CD4-positive, alpha-beta T cell treated with Interleukin-1 beta for 1 hour (primary cell): Measurements from ENCODE around the gene NEK6.

Experiments used
- DNase-seq, 2 donors: peaks; one replicate each; pipeline ENCODE4 v3.0.0-alpha.2; 2020 to 2022

The NEK6 gene

GRCh38 chr9:124257844-124258606 is at the start of gene NEK6:
Gene NEK6 (plus strand): TSS chr9:124257949. CDS start chr9:124301965, 44,016 bp downstream.
- DNase-seq: peak; percentile 51 to 56

- peak; percentile 26 to 31 for DNase-seq
Measured at GRCh38 chr9:124208571-124208970, 49.2 kb upstream of the NEK6 start.

DNA sequence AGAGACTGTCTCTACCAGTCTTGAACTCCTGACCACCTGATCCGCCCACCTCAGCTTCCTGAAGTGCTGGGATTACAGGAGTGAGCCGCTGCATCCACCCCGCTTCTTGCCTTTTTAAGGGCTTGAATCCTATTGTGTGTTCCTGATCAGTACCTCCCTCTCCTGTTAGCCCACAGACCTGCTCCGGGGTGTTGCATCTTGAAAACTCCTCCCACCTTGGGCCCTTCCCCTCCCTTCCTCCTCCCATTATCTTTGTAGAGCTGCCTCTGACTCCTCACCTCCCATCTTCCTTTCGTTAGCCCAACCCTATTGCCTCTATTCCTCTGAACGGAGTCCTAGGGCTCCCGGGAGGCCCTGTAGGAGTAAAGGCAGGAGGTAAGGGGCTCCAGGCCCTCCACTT is 48.5 kb upstream of the NEK6 start:
- no peak for DNase-seq

DNA sequence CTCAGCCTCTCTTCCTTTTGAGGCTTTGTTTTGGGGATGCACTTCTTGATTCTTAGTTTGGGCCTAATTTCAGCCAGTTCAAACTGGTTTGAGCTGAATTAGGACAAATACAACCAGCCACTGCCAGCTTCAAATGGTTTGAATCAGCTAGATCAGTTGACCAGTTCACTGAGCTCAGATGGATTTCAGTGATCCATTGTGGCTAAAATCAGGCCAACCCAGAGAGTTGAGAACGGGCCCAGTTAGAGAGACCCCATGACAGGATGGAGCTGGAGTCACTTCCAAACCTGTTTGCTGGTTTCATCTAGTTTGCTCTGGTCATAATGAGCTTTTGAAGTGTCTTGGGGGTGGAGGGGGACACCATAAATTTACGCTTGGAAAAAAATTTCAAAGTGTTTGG is 48.0 kb upstream of the NEK6 start:
- DNase-seq: no peak

DNA sequence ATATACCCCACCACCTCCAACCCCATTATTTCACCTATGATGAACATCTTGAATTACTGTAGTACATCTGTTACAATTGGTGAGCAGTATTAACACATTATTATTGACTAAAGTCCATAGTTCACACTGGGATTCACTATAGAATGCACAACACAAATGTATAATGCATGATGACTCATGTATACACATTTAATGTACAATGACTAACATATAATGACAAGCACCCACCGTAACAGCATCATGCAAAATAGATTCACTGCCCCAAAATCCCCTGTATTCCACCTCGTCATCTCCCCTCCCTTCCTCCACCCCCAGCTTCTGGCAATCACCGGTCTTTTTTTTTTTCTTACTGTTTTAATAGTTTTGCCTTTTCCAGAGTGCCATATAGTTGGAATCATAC is 47.1 kb upstream of the NEK6 start:
- peak in 1 of 2 donors; percentile 46 for DNase-seq

- DNase-seq: no peak
Measured at GRCh38 chr9:124212381-124213050, 45.2 kb upstream of the NEK6 start.

- no peak for DNase-seq
Measured at GRCh38 chr9:124213396-124213795, 44.4 kb upstream of the NEK6 start.

DNA sequence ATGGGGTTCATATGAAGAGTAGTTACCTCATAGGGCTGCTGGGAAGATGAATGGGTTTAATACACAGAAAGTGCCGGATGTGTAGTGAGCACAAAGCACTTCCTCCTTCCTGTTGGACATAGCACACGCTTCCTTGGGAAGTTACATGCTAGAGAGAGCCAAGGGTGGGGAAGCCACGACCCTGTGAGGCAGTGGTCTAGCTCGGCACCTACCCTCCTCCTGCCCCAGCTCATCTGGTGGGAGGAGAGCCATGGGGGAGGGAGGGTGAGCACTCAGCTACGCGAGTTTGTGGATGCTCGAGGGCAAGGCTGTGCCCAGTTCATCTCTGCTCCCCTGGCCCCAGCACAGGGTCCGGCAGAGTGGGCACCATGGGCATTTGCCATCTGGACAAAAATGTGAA is 43.6 kb upstream of the NEK6 start:
- DNase-seq: no peak

- no peak for DNase-seq
Measured at GRCh38 chr9:124214596-124215367, 43.0 kb upstream of the NEK6 start.

GRCh38 chr9:124215368-124215910 is 42.3 kb upstream of the NEK6 start:
- no peak for DNase-seq

DNA sequence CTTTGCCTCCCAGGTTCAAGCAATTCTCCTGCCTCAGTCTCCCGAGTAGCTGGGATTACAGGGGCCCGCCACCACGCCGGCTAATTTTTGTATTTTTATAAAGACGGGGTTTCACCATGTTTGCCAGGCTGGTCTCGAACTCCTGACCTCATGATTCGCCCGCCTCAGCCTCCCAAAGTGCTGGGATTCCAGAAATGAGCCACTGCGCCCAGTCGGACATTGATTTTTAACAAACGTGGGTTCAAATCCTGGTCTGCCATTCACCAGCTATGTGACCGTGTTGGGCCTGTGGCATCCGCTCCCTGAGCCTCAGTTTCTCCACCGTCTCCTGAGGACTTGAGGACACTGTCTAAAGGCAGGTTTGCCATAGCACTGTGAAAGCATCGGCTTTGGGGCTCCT is 41.8 kb upstream of the NEK6 start:
- DNase-seq: no peak

- peak; percentile 58 to 75 for DNase-seq
Measured at GRCh38 chr9:124216474-124217176, 41.1 kb upstream of the NEK6 start.

DNA sequence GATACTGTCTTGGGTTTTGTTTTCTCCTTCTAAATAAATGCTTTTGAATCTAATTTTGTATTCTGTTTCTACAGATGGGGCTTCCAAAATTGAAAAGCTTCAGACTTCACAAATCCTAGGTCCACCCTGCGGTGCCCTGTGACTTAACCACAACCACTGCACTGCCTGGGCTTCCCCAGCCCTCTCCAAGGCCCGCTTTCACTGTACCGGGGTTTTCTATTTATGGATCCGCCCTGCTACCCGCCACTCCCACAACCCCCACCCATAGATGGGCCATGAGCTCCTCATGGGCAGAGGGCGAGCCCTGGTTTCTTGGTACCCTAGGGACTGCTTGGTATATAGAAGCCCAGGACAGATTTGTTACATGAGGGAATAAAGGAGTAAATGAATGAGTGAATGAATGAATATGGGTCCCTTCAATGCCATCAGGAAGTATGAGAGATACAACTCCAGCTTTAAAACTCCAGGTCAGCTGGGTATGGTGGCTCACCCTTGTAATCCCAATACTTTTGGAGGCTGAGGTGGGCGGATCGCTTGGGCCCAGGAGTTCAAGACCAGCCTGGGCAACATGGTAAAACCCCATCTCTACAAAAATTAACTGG is 39.8 kb upstream of the NEK6 start:
- DNase-seq: no peak

DNA sequence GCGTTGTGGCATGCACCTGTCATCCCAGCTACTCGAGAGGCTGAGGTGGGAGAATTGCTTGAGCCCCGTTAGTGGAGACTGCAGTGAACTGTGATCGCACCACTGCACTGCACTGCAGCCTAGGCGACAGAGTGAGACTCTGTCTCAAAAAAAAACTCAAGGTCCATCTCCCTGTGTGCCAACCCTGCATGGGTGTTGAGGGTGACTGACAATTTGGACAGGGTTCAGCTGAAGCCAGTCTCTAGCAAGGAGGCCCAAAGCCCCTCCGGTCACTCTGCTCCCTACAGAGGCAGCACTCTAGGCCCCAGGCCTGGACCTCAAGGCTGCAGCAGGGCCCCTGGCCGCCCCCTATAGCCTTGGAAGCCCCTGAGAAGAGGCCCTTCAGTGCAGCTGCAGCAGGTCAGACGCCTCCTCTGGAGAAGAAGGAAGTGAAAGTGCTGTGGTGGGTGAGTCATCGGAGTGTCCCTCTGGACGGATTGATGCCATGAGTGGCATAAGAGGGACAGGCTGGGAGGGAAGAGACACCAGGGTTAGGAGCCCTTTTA is 39.2 kb upstream of the NEK6 start:
- peak; percentile 33 to 81 for DNase-seq

DNA sequence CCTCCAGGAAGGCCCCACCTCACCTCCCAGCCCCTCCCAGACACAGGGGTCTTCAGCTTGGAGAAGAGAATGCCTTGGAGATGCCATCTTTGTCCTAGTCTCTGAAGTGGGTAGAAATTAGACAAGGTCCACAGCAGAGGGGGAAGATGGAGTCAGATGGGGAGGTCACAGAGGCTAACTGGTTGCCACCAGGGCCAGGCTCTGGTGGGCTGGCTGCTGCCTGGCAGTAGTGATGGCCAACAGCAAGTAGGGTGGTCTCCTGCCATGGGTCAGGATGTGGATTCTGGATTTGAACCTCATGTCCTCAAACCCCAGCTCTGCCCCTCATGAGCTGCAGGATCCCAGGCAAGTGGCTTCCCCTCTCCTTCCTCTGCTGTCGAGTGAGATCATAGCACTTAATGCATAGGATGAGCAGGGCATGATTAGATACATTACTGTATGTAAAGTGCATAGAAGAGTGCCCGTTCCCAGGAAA is 38.7 kb upstream of the NEK6 start:
- no peak for DNase-seq

DNA sequence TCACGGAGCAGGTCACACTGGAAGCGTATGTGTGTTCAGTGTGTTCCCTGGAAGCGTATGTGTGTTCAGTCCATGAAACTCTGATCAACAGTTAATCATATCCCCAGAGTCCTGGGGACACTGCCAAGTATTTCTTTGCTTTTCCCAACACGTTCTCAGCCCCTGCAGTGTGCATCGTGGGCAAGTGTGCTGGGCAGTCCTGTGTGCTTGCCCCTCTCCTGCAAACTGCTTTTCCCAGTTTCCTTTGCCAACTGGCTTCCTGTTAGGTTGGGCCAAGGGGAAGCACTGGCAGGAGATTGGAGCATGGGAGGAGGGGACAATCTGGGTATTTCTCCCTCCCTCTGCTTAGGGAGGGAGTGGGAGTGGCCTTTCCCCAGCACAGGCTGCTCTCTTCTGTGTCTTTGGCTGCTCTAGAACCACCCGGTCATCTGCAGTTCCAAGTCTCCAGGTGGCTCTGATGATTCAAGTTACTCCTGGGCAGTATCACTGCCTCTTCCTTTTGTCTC is 36.8 kb upstream of the NEK6 start:
- DNase-seq: no peak

DNA sequence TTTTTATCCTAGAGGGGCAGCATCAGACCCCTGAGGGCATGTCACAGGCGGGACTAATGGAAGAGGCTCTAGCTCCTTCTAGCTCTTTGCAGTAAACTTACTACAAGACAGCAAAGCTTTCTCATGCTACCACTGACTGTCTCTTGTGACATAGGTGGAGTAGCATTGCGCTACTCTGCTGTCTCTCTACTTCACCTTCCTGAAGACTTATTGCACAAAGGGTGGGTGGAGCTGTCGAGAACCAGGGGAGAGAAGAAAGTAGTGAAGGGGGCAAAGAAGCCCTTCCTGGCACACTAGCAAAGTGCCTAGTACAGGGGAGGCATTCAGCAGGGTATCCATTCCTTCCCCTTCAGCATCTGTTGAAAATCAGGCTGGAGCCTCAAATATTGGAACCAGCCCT is 36.1 kb upstream of the NEK6 start:
- DNase-seq: no peak

- no peak for DNase-seq
Measured at GRCh38 chr9:124222109-124222508, 35.6 kb upstream of the NEK6 start.

- peak in 1 of 2 donors; percentile 66 for DNase-seq
Measured at GRCh38 chr9:124222918-124223720, 34.6 kb upstream of the NEK6 start.

- no peak for DNase-seq
Measured at GRCh38 chr9:124225945-124226344, 31.8 kb upstream of the NEK6 start.

GRCh38 chr9:124228516-124228915 is 29.2 kb upstream of the NEK6 start:
- no peak for DNase-seq
